Measurements from ENCODE around the gene ZNF664. TPM values are rescaled to one million over a fixed set of nuclear protein-coding genes. Genes with fewer than 3 reads are reported as not detected.

The ZNF664 gene
- total RNA-seq, 1 donor from 2014 or later, result 134 TPM

DNA sequence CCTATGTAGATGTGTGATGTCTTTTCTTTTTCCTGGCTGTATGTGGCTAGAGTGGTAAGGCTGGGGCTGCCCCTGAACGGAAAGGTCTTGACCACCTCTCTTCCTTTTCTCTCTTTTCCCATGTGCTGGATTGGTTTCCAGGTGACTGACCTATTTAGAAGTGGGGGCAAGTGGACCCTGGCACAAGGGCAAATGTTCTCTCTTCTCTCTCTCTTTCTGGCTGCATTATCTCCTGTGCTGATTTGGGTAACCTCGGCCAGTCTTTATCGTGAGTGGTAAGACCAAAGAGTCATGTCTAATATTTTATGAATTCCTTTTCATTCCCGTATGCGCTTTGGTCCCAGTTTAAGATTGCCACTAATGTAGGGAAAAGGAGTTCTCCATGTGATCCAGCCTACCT lies 16.2 kb downstream of the ZNF664 start:
- no peak overlapping the region for H3K27ac Mint-ChIP-seq (ENCODE audit: unreplicated experiment)
- no peak for TF ChIP-seq CTCF (IDR thresholded peaks at IDR 0.05)
- peaks cover 38% of the 10 kb centered on the region for H3K36me3 Mint-ChIP-seq (ENCODE audit: unreplicated experiment)
- peaks cover 36% of the 10 kb centered on the region for H3K4me1 Mint-ChIP-seq (ENCODE audit: unreplicated experiment)
- no peaks in the 10 kb centered on the region for H3K27me3 Mint-ChIP-seq (ENCODE audit: unreplicated experiment)
- no peak for DNase-seq (ENCODE audit: extremely low spot score, unreplicated experiment)
- no peaks in the 10 kb centered on the region for H3K9me3 Mint-ChIP-seq (ENCODE audit: unreplicated experiment)
- no peak overlapping the region for H3K4me3 Mint-ChIP-seq (ENCODE audit: unreplicated experiment)

DNA sequence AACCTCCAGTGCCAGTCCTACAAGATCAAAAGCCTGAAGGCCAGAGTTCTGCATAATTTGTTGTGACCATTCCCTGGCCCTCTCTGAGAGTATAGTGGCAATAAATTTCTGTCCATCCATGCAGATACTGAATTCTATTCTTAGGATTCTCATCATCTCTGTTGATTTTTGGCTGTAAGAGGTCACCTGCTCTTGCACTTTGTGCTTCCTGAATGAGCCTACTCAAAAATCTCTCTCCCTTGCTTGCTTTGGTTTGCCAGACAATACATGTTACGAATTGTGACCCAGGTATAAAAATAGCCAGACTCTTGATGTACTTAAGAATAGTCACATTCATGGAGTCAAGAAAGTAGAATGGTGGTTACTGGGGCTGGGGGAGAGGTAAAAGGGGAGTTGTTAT lies 16.7 kb downstream of the ZNF664 start:
- Mint-ChIP-seq H3K9me3 (ENCODE audit: unreplicated experiment) (no peaks in the 10 kb centered on the region), H3K27me3 (ENCODE audit: unreplicated experiment) (no peaks in the 10 kb centered on the region), H3K36me3 (ENCODE audit: unreplicated experiment) (peaks cover 38% of the 10 kb centered on the region), H3K27ac (ENCODE audit: unreplicated experiment) (no peak overlapping the region), H3K4me1 (ENCODE audit: unreplicated experiment) (peaks cover 38% of the 10 kb centered on the region), H3K4me3 (ENCODE audit: unreplicated experiment) (no peak overlapping the region)
- TF ChIP-seq CTCF (IDR thresholded peaks at IDR 0.05), result no peak
- DNase-seq (ENCODE audit: extremely low spot score, unreplicated experiment), result no peak

DNA sequence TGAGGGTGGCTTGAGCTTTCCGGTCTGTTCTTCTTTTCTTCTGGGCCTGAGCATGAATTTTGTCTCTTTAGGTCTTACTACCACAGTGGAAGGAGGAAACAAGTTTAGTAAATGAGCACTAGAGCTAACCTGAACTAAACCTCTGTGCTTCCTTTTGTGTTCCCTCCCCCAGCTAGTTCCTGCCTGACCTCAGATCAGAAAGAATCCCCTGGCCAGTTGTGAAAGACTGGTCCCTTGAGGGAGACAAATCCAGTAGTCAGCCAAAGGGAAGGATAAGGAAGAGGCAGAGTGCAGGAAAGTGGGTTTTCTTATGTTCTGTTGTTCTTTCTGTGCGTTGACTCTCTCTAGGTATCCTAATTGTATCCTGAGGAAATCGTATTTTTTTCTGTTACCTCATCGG lies 17.5 kb downstream of the ZNF664 start:
- Mint-ChIP-seq H3K4me3 (ENCODE audit: unreplicated experiment) (no peak overlapping the region), H3K27me3 (ENCODE audit: unreplicated experiment) (no peaks in the 10 kb centered on the region), H3K4me1 (ENCODE audit: unreplicated experiment) (peaks cover 37% of the 10 kb centered on the region), H3K9me3 (ENCODE audit: unreplicated experiment) (no peaks in the 10 kb centered on the region), H3K27ac (ENCODE audit: unreplicated experiment) (no peak overlapping the region), H3K36me3 (ENCODE audit: unreplicated experiment) (peaks cover 38% of the 10 kb centered on the region)
- DNase-seq (ENCODE audit: extremely low spot score, unreplicated experiment), result no peak
- TF ChIP-seq CTCF (IDR thresholded peaks at IDR 0.05), result no peak

- no peak for DNase-seq (ENCODE audit: extremely low spot score, unreplicated experiment)
- Mint-ChIP-seq H3K9me3 (ENCODE audit: unreplicated experiment) (no peaks in the 10 kb centered on the region), H3K36me3 (ENCODE audit: unreplicated experiment) (peaks cover 43% of the 10 kb centered on the region), H3K4me1 (ENCODE audit: unreplicated experiment) (peaks cover 40% of the 10 kb centered on the region), H3K27ac (ENCODE audit: unreplicated experiment) (no peak overlapping the region), H3K27me3 (ENCODE audit: unreplicated experiment) (no peaks in the 10 kb centered on the region), H3K4me3 (ENCODE audit: unreplicated experiment) (no peak overlapping the region)
- TF ChIP-seq CTCF (IDR thresholded peaks at IDR 0.05), result no peak
Measured at GRCh38 chr12:123991372-123991951, 18.4 kb downstream of the ZNF664 start.

GRCh38 chr12:123992118-123992825 lies 19.3 kb downstream of the ZNF664 start:
- Mint-ChIP-seq H3K27ac (ENCODE audit: unreplicated experiment) (no peak overlapping the region), H3K4me1 (ENCODE audit: unreplicated experiment) (peaks cover 40% of the 10 kb centered on the region), H3K4me3 (ENCODE audit: unreplicated experiment) (no peak overlapping the region)

More at GRCh38 chr12:123992118-123992825, 19.3 kb downstream of the ZNF664 start:
- Mint-ChIP-seq H3K36me3 (ENCODE audit: unreplicated experiment) (peaks cover 44% of the 10 kb centered on the region), H3K27me3 (ENCODE audit: unreplicated experiment) (no peaks in the 10 kb centered on the region), H3K9me3 (ENCODE audit: unreplicated experiment) (no peaks in the 10 kb centered on the region)
- no peak for TF ChIP-seq CTCF (IDR thresholded peaks at IDR 0.05)
- no peak for DNase-seq (ENCODE audit: extremely low spot score, unreplicated experiment)

Data from osteocyte (in vitro differentiated cells).